Spleen (tissue), 10 donors: ENCODE measurements around the gene GLTPD2. TPM values are rescaled to one million over a fixed set of nuclear protein-coding genes. Genes with fewer than 3 reads are reported as not detected.

Experiments
- polyA plus RNA-seq, 3 donors: library from polyadenylated mRNA; stranded (reverse); fragments of 200-250 nt; gene quantifications; one replicate each; pipeline ENCODE4 v1.2.1, GENCODE V29; 2013
- total RNA-seq, 7 donors: library from RNA; depleted of rRNA in 3 of 7; stranded (reverse); fragments of >200 nt in 3 of 7; fragmentation: NEBNext Ultra II Directional in 4 of 7; extraction: Animal tissue kit (Norgen Biotek cat#: 25700) in 4 of 7; gene quantifications; one replicate each; pipeline versions ENCODE4 v1.1.0 to v1.2.1, GENCODE V29; 2016 to 2021
- donor health status: healthy with polysubstance abuse.
- donor health status: DM: no; HTN: no; CAD: no; lungs with moderate emphysema.
- donor health status: DM: no; HTN: no; CAD: no.
- donor health status: Bipolar disorder and iron deficiency.
- donor health status: healthy.
- donor health status: DM: no; HTN: no; CAD: no.
- donor health status: DM: yes; HTN: yes; CAD: no.

The GLTPD2 gene
- total and polyA plus RNA-seq, 10 donors, result 0.06 TPM; not detected in 9

Other genes with a start within 250 kb of the GLTPD2 start
- 10 to 100 TPM; 37.1 to 71.2 (median 54.4) TPM for gene MYBBP1A, start 233.6 kb upstream of the GLTPD2 start, total RNA-seq
- 10 to 100 TPM; 24.7 to 48.6 (median 35.5) TPM for gene MYBBP1A, start 233.6 kb upstream of the GLTPD2 start, polyA plus RNA-seq
- gene GGT6, start 228.4 kb upstream of the GLTPD2 start, total RNA-seq, result under 1 TPM in 1 of 7 donors, not detected in 6; 0.42 TPM
- under 1 TPM in 1 of 3 donors, not detected in 2; 0.03 TPM for gene GGT6, start 228.4 kb upstream of the GLTPD2 start, polyA plus RNA-seq
- 1 to 10 TPM in 2 of 7 donors, under 1 TPM in 5; 0.42 to 1.5 (median 0.97) TPM for gene SMTNL2, start 204.4 kb upstream of the GLTPD2 start, total RNA-seq
- under 1 TPM; 0.22 to 0.67 (median 0.36) TPM for gene SMTNL2, start 204.4 kb upstream of the GLTPD2 start, polyA plus RNA-seq
- gene ALOX15, start 147.3 kb upstream of the GLTPD2 start, total RNA-seq, result 1 to 10 TPM in 2 of 7 donors, under 1 TPM in 4, not detected in 1; 0.46 to 2.6 (median 0.88) TPM
- gene ALOX15, start 147.3 kb upstream of the GLTPD2 start, polyA plus RNA-seq, result under 1 TPM; 0.04 to 0.09 (median 0.06) TPM
- 10 to 100 TPM; 21.7 to 67.6 (median 43.9) TPM for gene PELP1, start 84.8 kb upstream of the GLTPD2 start, total RNA-seq
- gene PELP1, start 84.8 kb upstream of the GLTPD2 start, polyA plus RNA-seq, result 10 to 100 TPM; 15.7 to 34.9 (median 25.8) TPM
- 100 to 1,000 TPM; 117 to 416 (median 226) TPM for gene ARRB2, start 78.3 kb upstream of the GLTPD2 start, total RNA-seq
- gene ARRB2, start 78.3 kb upstream of the GLTPD2 start, polyA plus RNA-seq, result 100 to 1,000 TPM in 2 of 3 donors, 10 to 100 TPM in 1; 61.4 to 127 (median 120) TPM
- 10 to 100 TPM; 17.1 to 42.7 (median 22.3) TPM for gene MED11, start 57.5 kb upstream of the GLTPD2 start, total RNA-seq
- 10 to 100 TPM; 42.9 to 47.1 (median 43.8) TPM for gene MED11, start 57.5 kb upstream of the GLTPD2 start, polyA plus RNA-seq
- gene ZMYND15, start 49.1 kb upstream of the GLTPD2 start, total RNA-seq, result 10 to 100 TPM in 1 of 7 donors, 1 to 10 TPM in 6; 3.8 to 11.5 (median 5.2) TPM
- 1 to 10 TPM; 1.8 to 3.1 (median 2.2) TPM for gene ZMYND15, start 49.1 kb upstream of the GLTPD2 start, polyA plus RNA-seq
- gene CXCL16, start 49.0 kb upstream of the GLTPD2 start, total RNA-seq, result 100 to 1,000 TPM in 1 of 7 donors, 10 to 100 TPM in 6; 45.5 to 104 (median 70.5) TPM
- 10 to 100 TPM; 11.5 to 29.0 (median 17.2) TPM for gene CXCL16, start 49.0 kb upstream of the GLTPD2 start, polyA plus RNA-seq
- gene TM4SF5, start 17.1 kb upstream of the GLTPD2 start, total RNA-seq, result not detected
- gene TM4SF5, start 17.1 kb upstream of the GLTPD2 start, polyA plus RNA-seq, result not detected
- gene VMO1, start 2.6 kb upstream of the GLTPD2 start, total RNA-seq, result 10 to 100 TPM in 5 of 7 donors, 1 to 10 TPM in 2; 5.8 to 74.3 (median 16.5) TPM
- gene VMO1, start 2.6 kb upstream of the GLTPD2 start, polyA plus RNA-seq, result 10 to 100 TPM in 1 of 3 donors, 1 to 10 TPM in 2; 5.0 to 10.9 (median 8.4) TPM
- gene PSMB6, start 7.2 kb downstream of the GLTPD2 start, total RNA-seq, result 100 to 1,000 TPM in 1 of 7 donors, 10 to 100 TPM in 6; 72.9 to 143 (median 84.0) TPM
- 100 to 1,000 TPM; 106 to 161 (median 124) TPM for gene PSMB6, start 7.2 kb downstream of the GLTPD2 start, polyA plus RNA-seq
- 10 to 100 TPM; 19.5 to 42.0 (median 37.4) TPM for gene PLD2, start 18.2 kb downstream of the GLTPD2 start, total RNA-seq
- 10 to 100 TPM in 2 of 3 donors, 1 to 10 TPM in 1; 6.0 to 14.1 (median 13.6) TPM for gene PLD2, start 18.2 kb downstream of the GLTPD2 start, polyA plus RNA-seq
- gene MINK1, start 44.4 kb downstream of the GLTPD2 start, total RNA-seq, result 100 to 1,000 TPM in 3 of 7 donors, 10 to 100 TPM in 4; 59.9 to 129 (median 92.2) TPM
- gene MINK1, start 44.4 kb downstream of the GLTPD2 start, polyA plus RNA-seq, result 10 to 100 TPM; 15.9 to 52.4 (median 28.4) TPM
- gene C17orf107, start 110.6 kb downstream of the GLTPD2 start, total RNA-seq, result 1 to 10 TPM; 1.6 to 4.1 (median 2.6) TPM
- gene C17orf107, start 110.6 kb downstream of the GLTPD2 start, polyA plus RNA-seq, result under 1 TPM; 0.15 to 0.70 (median 0.26) TPM
- gene CHRNE, start 114.1 kb downstream of the GLTPD2 start, total RNA-seq, result 1 to 10 TPM in 4 of 7 donors, under 1 TPM in 3; 0.33 to 3.0 (median 1.9) TPM
- 1 to 10 TPM; 1.2 to 1.4 (median 1.3) TPM for gene CHRNE, start 114.1 kb downstream of the GLTPD2 start, polyA plus RNA-seq
- 1 to 10 TPM; 1.8 to 6.1 (median 3.0) TPM for gene GP1BA, start 143.3 kb downstream of the GLTPD2 start, total RNA-seq
- gene GP1BA, start 143.3 kb downstream of the GLTPD2 start, polyA plus RNA-seq, result 1 to 10 TPM; 2.0 to 2.9 (median 2.8) TPM
- 10 to 100 TPM; 37.2 to 61.0 (median 42.9) TPM for gene SLC25A11, start 151.1 kb downstream of the GLTPD2 start, total RNA-seq
- 10 to 100 TPM; 22.1 to 52.6 (median 32.3) TPM for gene SLC25A11, start 151.1 kb downstream of the GLTPD2 start, polyA plus RNA-seq
- gene RNF167, start 151.3 kb downstream of the GLTPD2 start, total RNA-seq, result 100 to 1,000 TPM in 1 of 7 donors, 10 to 100 TPM in 6; 57.6 to 109 (median 78.6) TPM
- 100 to 1,000 TPM in 2 of 3 donors, 10 to 100 TPM in 1; 96.4 to 146 (median 129) TPM for gene RNF167, start 151.3 kb downstream of the GLTPD2 start, polyA plus RNA-seq
- 1,000 to 10,000 TPM in 1 of 7 donors, 100 to 1,000 TPM in 6; 605 to 1,090 (median 842) TPM for gene PFN1, start 159.6 kb downstream of the GLTPD2 start, total RNA-seq
- gene PFN1, start 159.6 kb downstream of the GLTPD2 start, polyA plus RNA-seq, result 1,000 to 10,000 TPM in 1 of 3 donors, 100 to 1,000 TPM in 2; 663 to 1,039 (median 970) TPM
- gene ENO3, start 162.2 kb downstream of the GLTPD2 start, total RNA-seq, result 10 to 100 TPM in 2 of 7 donors, 1 to 10 TPM in 5; 3.1 to 16.0 (median 8.8) TPM
- gene ENO3, start 162.2 kb downstream of the GLTPD2 start, polyA plus RNA-seq, result 10 to 100 TPM; 13.8 to 23.4 (median 15.4) TPM
- gene SPAG7, start 178.9 kb downstream of the GLTPD2 start, total RNA-seq, result 10 to 100 TPM; 34.8 to 62.3 (median 47.8) TPM
- 10 to 100 TPM; 73.6 to 89.1 (median 87.9) TPM for gene SPAG7, start 178.9 kb downstream of the GLTPD2 start, polyA plus RNA-seq
- gene CAMTA2, start 198.7 kb downstream of the GLTPD2 start, total RNA-seq, result 10 to 100 TPM; 36.6 to 78.0 (median 51.0) TPM
- gene CAMTA2, start 198.7 kb downstream of the GLTPD2 start, polyA plus RNA-seq, result 10 to 100 TPM; 21.3 to 79.8 (median 45.2) TPM
- 1 to 10 TPM; 1.1 to 2.1 (median 1.6) TPM for gene INCA1, start 208.6 kb downstream of the GLTPD2 start, total RNA-seq
- gene INCA1, start 208.6 kb downstream of the GLTPD2 start, polyA plus RNA-seq, result 1 to 10 TPM; 2.4 to 5.8 (median 3.2) TPM
- gene KIF1C, start 209.0 kb downstream of the GLTPD2 start, total RNA-seq, result 100 to 1,000 TPM in 2 of 7 donors, 10 to 100 TPM in 5; 47.5 to 141 (median 79.7) TPM
- gene KIF1C, start 209.0 kb downstream of the GLTPD2 start, polyA plus RNA-seq, result 10 to 100 TPM; 11.9 to 41.4 (median 12.0) TPM
- 1 to 10 TPM in 1 of 7 donors, under 1 TPM in 6; 0.34 to 2.0 (median 0.72) TPM for gene SLC52A1, start 246.5 kb downstream of the GLTPD2 start, total RNA-seq
- gene SLC52A1, start 246.5 kb downstream of the GLTPD2 start, polyA plus RNA-seq, result under 1 TPM; 0.06 to 0.19 (median 0.11) TPM